ENCODE data around the gene TOR4A.

DNA sequence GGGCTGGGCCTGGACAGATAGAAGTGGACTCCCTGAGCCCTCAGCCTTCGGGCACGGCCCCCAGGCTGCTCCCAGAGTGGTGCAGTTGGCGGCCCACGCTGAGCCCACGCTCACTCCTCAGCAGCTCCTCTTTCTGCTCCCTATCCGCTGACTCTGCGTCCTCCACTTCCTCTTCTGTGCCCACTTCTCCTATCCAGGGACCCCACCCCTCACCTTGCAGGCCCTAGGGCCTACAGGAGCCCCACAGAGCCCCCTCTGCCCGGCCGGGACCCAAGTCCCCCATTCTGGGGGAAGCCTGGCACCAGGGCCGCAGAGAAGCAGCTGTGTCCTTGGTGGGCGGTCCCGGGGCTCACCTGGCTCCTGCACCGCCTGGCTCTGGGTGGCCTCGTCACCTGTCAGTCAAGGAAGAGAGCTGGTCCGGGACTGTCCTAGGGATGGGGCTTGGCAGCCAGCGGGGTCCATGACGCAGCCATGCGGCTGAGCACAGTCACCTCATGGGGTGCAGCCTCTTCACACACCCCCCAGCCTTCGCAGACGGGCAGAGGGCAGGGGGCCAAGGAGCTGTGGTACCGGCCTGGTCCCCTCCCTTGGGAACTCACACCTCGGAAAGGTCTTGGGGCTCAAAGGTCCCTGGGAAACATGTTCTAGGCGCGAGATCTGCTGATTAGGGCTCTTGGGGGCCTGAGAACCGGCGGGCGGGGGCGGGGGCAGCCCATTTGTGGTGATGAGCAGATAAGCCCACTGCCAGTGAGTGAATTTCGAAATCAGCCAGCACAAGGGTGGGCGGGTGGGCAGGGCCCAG is 29.9 kb downstream of the TOR4A start:
- TF ChIP-seq, protein P1, sequence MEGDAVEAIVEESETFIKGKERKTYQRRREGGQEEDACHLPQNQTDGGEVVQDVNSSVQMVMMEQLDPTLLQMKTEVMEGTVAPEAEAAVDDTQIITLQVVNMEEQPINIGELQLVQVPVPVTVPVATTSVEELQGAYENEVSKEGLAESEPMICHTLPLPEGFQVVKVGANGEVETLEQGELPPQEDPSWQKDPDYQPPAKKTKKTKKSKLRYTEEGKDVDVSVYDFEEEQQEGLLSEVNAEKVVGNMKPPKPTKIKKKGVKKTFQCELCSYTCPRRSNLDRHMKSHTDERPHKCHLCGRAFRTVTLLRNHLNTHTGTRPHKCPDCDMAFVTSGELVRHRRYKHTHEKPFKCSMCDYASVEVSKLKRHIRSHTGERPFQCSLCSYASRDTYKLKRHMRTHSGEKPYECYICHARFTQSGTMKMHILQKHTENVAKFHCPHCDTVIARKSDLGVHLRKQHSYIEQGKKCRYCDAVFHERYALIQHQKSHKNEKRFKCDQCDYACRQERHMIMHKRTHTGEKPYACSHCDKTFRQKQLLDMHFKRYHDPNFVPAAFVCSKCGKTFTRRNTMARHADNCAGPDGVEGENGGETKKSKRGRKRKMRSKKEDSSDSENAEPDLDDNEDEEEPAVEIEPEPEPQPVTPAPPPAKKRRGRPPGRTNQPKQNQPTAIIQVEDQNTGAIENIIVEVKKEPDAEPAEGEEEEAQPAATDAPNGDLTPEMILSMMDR (IDR thresholded peaks at IDR 0.05; ENCODE audit: low read depth, low read length) = no peak
- TF ChIP-seq POLR2A (IDR thresholded peaks at IDR 0.05; ENCODE audit: extremely low read depth, insufficient read length) (no peak), MYC (IDR thresholded peaks at IDR 0.05; ENCODE audit: low read depth, low read length) (no peak)
- TF ChIP-seq, protein P2, sequence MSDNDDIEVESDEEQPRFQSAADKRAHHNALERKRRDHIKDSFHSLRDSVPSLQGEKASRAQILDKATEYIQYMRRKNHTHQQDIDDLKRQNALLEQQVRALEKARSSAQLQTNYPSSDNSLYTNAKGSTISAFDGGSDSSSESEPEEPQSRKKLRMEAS (IDR thresholded peaks at IDR 0.05; ENCODE audit: low read depth, low read length) = no peak
